Renal cortical epithelial cell (primary cell): Measurements from ENCODE around the gene PTGFR. TPM values are rescaled to one million over a fixed set of nuclear protein-coding genes. Genes with fewer than 3 reads are reported as not detected.

Experiments used
- DNase-seq: peaks from one replicate; pipeline ENCODE4 v3.0.0-alpha.2; 2011; ENCODE audit warnings: low read depth
- total RNA-seq: library from RNA; depleted of rRNA; stranded (reverse); fragments of >200 nt; gene quantifications from 2 replicates; pipeline ENCODE4 v1.2.3, GENCODE V29; 2014

Gene PTGFR
- total RNA-seq, 1 donor from 2014 or later, result 35.2 TPM

- no peak for DNase-seq
These were observed 29.4 kb downstream of the PTGFR start for GRCh38 chr1:78520216-78520615.

- DNase-seq, result no peak
These were observed 30.1 kb downstream of the PTGFR start for GRCh38 chr1:78520843-78521242.

GRCh38 chr1:78522136-78522535, 31.4 kb downstream of the PTGFR start:
- DNase-seq, result no peak

- DNase-seq, result no peak
These were observed 35.7 kb downstream of the PTGFR start for GRCh38 chr1:78526496-78526895.

GRCh38 chr1:78527706-78528105, 36.9 kb downstream of the PTGFR start:
- DNase-seq, result no peak

GRCh38 chr1:78533527-78533926, 42.8 kb downstream of the PTGFR start:
- DNase-seq, result no peak

GRCh38 chr1:78535286-78535685, 44.5 kb downstream of the PTGFR start:
- DNase-seq, result no peak

- DNase-seq, result no peak
These were observed 45.7 kb downstream of the PTGFR start for GRCh38 chr1:78536427-78536826.

- DNase-seq, result peak; percentile 48
These were observed 49.3 kb downstream of the PTGFR start for GRCh38 chr1:78540048-78540447.

GRCh38 chr1:78541479-78541878, 50.7 kb downstream of the PTGFR start:
- DNase-seq, result no peak

- peak; percentile 45 for DNase-seq
These were observed 53.3 kb downstream of the PTGFR start for GRCh38 chr1:78543941-78544643.

- DNase-seq, result no peak
These were observed 56.3 kb downstream of the PTGFR start for GRCh38 chr1:78547081-78547480.

- no peak for DNase-seq
These were observed 58.6 kb downstream of the PTGFR start for GRCh38 chr1:78549331-78549730.

GRCh38 chr1:78549891-78550290, 59.1 kb downstream of the PTGFR start:
- no peak for DNase-seq

- DNase-seq, result no peak
These were observed 63.1 kb downstream of the PTGFR start for GRCh38 chr1:78553859-78554258.

GRCh38 chr1:78554840-78555239, 64.1 kb downstream of the PTGFR start:
- no peak for DNase-seq

- DNase-seq, result no peak
These were observed 68.9 kb downstream of the PTGFR start for GRCh38 chr1:78559680-78560079.

- DNase-seq, result no peak
These were observed 70.0 kb downstream of the PTGFR start for GRCh38 chr1:78560811-78561210.

- DNase-seq, result no peak
These were observed 71.1 kb downstream of the PTGFR start for GRCh38 chr1:78561856-78562255.

GRCh38 chr1:78565393-78565792, 74.6 kb downstream of the PTGFR start:
- DNase-seq, result no peak

GRCh38 chr1:78570539-78570938, 79.8 kb downstream of the PTGFR start:
- no peak for DNase-seq

- no peak for DNase-seq
These were observed 86.7 kb downstream of the PTGFR start for GRCh38 chr1:78577257-78578100.

GRCh38 chr1:78586572-78586971, 95.8 kb downstream of the PTGFR start:
- DNase-seq, result peak; percentile 85
